Measurements from ENCODE around the gene KANSL2.
"Not testable (repeated sequence)": the region's sequence is repeated elsewhere in the genome, so short reads cannot be mapped to it uniquely, and the experiment has no call there.

Gene KANSL2

DNA sequence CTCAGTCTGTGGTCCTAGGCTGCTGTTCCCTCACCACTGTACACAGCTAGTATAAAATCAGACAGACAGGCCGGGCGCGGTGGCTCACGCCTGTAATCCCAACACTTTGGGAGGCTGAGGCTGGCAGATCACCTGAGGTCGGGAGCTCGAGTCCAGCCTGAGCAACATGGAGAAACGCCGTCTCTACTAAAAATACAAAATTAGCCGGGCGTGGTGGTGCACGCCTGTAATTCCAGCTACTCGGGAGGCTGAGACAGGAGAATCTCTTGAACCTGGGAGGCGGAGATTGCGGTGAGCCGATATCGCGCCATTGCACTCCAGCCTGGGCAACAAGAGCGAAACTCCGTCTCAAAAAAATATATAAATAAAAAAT, 481 bp upstream of the KANSL2 start:
- not testable (repeated sequence) for DNase-seq

GRCh38 chr12:48681399-48681709, 684 bp downstream of the KANSL2 start:
- DNase-seq = no peak

- DNase-seq = no peak
Measured at GRCh38 chr12:48680861-48681260, 1.2 kb downstream of the KANSL2 start.

DNA sequence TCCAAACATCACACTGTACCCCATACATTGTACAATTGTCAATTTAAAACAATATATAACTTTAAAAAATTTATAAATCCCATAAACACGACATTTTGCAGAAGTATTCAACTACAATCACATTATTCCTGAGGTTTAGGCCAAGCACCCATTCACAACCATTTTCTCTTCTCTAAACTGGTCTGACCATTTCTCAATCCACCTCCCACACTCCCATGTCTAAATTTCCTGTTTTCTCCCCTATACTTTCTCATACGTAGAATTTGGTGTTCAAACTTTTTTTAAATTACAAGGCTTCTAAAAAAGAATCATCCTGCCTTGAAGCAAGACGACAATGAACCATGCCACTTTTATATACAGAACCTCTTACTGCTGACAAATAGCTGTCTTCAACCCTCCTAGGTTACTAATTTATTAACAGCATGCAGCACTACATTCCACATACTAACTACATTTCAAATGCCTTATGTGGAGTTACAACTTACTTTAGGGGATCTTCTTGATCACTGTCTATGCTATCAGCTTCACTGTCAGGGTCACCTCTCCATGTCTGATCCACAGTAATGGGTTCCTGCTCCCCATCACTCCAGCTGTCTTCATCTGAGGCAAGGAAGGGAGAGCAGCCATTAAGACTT, 3.4 kb downstream of the KANSL2 start:
- DNase-seq = no peak

GRCh38 chr12:48671231-48671856, 10.7 kb downstream of the KANSL2 start:
- DNase-seq = no peak

DNA sequence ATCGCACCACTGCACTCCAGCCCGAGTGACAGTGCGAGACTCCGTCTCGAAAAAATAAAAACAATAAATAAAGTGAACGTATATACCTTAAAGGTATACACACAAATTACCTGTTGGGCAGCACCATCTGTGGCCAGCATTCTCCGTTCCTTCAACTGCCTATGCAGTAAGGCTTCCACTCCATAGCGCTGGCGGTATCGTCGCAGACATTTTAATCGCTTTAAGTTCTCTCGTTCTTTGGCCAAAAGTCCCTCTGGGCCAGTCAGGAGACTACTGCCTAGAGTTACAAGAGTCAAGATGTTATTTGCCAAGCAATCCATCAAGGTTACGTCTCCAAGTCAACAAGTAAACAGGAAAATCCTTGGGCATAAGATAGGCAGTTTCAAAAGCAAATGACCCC, 13.0 kb downstream of the KANSL2 start:
- no peak for DNase-seq

- no peak for DNase-seq
Measured at GRCh38 chr12:48659863-48660262, 22.2 kb downstream of the KANSL2 start.

DNA sequence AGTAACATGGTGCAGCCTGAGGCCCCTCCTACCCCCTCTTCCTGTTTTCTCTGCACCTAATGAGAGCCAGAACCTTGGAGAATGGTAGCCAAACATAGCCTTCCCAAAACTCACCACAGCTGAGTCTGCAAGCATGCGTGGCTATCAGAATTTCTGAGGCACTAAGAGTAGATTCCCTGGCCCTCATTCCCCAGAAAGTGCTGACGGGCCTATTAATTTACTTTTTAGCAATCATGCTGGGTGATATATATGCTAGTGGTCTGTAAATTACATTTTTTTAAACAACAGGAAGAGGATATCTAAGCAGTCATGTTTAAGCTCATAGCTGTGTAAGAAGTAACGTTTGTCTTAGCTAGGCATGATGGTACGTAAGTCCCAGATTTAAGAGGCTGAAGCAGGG, 30.4 kb downstream of the KANSL2 start:
- DNase-seq = no peak

DNA sequence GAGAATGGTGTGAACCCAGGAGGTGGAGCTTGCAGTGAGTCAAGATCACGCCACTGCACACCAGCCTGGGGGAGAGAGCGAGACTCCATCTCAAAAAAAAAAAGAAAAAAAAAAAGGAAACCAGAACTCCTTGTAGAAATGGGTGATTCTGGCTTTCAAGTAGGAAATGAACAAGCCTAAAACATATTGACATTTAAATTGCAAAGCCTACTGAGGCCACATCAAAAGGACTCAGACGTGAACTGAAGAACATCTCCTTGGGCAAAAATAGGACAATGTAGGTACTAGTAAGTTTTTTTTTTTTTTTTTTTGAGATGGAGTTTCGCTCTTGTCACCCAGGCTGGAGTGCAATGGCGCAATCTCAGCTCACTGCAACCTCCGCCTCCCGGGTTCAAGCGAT, 36.7 kb downstream of the KANSL2 start:
- DNase-seq = not testable (repeated sequence)

- no peak for DNase-seq
Measured at GRCh38 chr12:48643011-48643410, 39.0 kb downstream of the KANSL2 start.

GRCh38 chr12:48641752-48642555, 40.1 kb downstream of the KANSL2 start:
- DNase-seq = not testable (repeated sequence)

DNA sequence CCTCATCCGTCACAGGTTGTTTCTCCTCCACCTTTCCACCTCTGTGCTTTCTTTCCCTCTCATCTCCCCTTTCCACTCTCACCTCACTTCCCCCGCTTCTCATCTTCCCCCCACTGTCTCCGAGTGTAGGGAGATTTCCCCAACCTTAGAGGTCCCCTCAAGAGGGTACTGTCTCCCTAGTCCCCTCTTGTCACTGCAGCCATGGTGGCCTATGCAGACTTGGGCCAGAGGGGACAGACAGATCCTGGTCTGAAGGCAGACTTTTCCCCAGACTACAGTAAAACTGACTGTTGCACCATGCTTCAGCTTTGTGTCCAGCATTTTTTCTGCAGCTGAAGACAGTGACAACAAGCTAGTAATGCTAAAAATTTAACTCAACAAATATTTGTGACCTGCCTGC, 41.2 kb downstream of the KANSL2 start:
- no peak for DNase-seq

GRCh38 chr12:48640428-48640827, 41.6 kb downstream of the KANSL2 start:
- no peak for DNase-seq

GRCh38 chr12:48631071-48631470, 51.0 kb downstream of the KANSL2 start:
- no peak for DNase-seq

GRCh38 chr12:48630346-48630745, 51.7 kb downstream of the KANSL2 start:
- no peak for DNase-seq

DNA sequence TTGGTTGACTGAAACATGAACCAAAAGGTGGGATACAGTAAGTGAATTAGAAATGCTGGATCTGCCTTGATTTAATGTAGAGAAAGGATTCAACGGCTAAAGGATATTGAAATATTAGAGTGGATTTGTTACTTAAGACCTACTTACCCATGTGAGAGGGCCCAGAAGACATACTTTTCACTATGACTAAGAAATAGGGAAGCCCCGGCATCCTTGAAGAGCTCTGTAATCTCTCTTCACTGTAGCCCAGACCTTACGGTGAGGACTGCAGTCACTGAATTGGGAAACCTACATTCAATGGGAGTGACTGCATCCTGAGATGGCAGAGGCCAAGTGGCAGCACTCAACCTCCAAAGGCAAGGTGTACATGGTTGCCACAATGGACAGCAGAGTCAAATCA, 52.5 kb downstream of the KANSL2 start:
- DNase-seq = no peak

- no peak for DNase-seq
Measured at GRCh38 chr12:48627556-48627955, 54.5 kb downstream of the KANSL2 start.

GRCh38 chr12:48622997-48623396, 59.0 kb downstream of the KANSL2 start:
- DNase-seq = not testable (repeated sequence)

- DNase-seq = peak; percentile 100
Measured at GRCh38 chr12:48618541-48618940, 63.5 kb downstream of the KANSL2 start.

DNA sequence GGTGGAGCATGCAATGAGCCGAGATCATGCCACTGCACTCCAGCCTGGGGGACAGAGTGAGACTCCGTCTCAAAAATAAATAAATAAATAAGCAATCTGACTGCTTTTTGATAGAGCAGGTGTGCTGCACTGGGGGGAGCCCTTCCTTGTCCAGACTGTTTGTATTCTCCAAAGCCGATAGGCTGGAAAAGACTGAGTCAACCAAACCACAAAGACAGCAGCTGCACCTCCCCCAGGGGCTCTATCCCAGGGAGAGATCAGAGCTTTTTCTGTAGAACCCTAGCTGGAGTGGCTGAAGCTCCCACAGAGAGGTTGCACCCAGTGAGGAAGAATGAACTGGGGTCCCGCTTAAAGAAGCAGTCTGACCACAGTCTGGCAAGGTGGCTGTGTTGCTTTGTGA, 66.4 kb downstream of the KANSL2 start:
- DNase-seq = no peak

DNA sequence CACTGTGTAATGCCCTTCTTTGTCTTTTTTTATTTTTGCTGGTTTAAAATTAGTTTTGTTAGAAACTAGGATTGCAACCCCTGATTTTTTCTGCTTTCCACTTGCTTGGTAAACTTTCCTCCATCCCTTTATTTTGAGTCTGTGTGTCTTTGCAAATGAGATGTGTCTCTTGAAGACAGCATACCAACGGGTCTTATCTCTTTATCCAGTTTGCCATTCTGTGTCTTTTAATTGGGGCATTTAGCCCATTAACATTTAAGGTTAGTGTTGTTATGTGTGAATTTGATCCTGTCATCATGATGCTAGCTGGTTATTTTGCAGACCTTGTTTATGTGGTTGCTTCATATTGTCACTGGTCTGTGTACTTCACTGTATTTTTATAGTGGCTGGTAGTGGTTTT, 68.7 kb downstream of the KANSL2 start:
- DNase-seq = no peak
